H1 (cell line): ENCODE data around the gene DMRT1. TPM values are rescaled to one million over a fixed set of nuclear protein-coding genes. Genes with fewer than 3 reads are reported as not detected.

ENCODE experiments used
- CTCF ChIA-PET: fragments of 300-600 bp; sonication (Branson Sonifier 250); formaldehyde crosslinking; loops from one replicate; lab custom pipeline; 2021; ENCODE audit not compliant: partially characterized antibody; lab: Charles Lee
- POLR2A ChIA-PET: fragments of 300-600 bp; sonication (Branson Sonifier 250); formaldehyde crosslinking; loops from one replicate; lab custom pipeline; 2021; ENCODE audit warnings: inconsistent platforms; ENCODE audit not compliant: partially characterized antibody; lab: Charles Lee
- DNase-seq, 2 experiments: peaks; one replicate each; pipeline versions ENCODE4 v3.0.0 to v3.0.0-alpha.2; 2010 to 2022; ENCODE audit warnings: low spot score in 2 of 2, low read depth in 1 of 2, mixed read lengths in 1 of 2
- FAIRE-seq: peaks from 2 replicates; lab custom pipeline; 2011; peaks lifted over from hg19 to GRCh38; lab: Jason Lieb, UNC
- H2AFZ ChIP-seq: 2 replicates; pipeline ENCODE4 v1.8.1; 2012; ENCODE audit warnings: low read length, inconsistent platforms
- H2AK5ac ChIP-seq: 2 replicates; pipeline ENCODE4 v1.6.1; 2013; ENCODE audit warnings: low read depth, low read length
- H2BK120ac ChIP-seq: replicated peaks from 2 replicates; pipeline ENCODE3; 2013; ENCODE audit warnings: low read depth, low read length, inconsistent platforms
- H2BK12ac ChIP-seq: 2 replicates; pipeline ENCODE4 v1.6.1; 2013; ENCODE audit warnings: low read depth, low read length
- H2BK15ac ChIP-seq: 2 replicates; pipeline ENCODE4 v1.6.1; 2013; ENCODE audit warnings: low read length
- H2BK20ac ChIP-seq: 2 replicates; pipeline ENCODE4 v1.6.1; 2013; ENCODE audit warnings: low read length
- H2BK5ac ChIP-seq: 2 replicates; pipeline ENCODE4 v1.6.1; 2013; ENCODE audit warnings: low read depth, low read length
- H3K14ac ChIP-seq: 2 replicates; pipeline ENCODE4 v1.6.1; 2013; ENCODE audit warnings: inconsistent platforms; ENCODE audit not compliant: insufficient read length
- H3K18ac ChIP-seq: 2 replicates; pipeline ENCODE4 v1.6.1; 2013; ENCODE audit warnings: low read length; ENCODE audit errors: extremely low read depth
- H3K23ac ChIP-seq: 2 replicates; pipeline ENCODE4 v1.6.1; 2013; ENCODE audit warnings: inconsistent platforms; ENCODE audit not compliant: insufficient read length
- H3K23me2 ChIP-seq: 2 replicates; pipeline ENCODE4 v1.6.1; 2013; ENCODE audit warnings: low read depth, low read length
- H3K27ac ChIP-seq: 2 replicates; pipeline ENCODE4 v1.6.1; 2011; ENCODE audit warnings: low read depth, low read length, inconsistent platforms
- H3K27me3 ChIP-seq, 4 experiments: replicated peaks in 1 of 4; 1 replicate in 1 of 4; 2 replicates in 3 of 4; pipeline versions ENCODE4 v1.6.1 to v1.8.1; 2011 to 2013; ENCODE audit warnings: low read length in 3 of 4, mild to moderate bottlenecking in 3 of 4, inconsistent platforms in 2 of 4, mixed read lengths in 2 of 4, moderate library complexity in 1 of 4; ENCODE audit not compliant: control insufficient read depth in 3 of 4, insufficient read depth in 3 of 4; ENCODE audit errors: extremely low read depth in 1 of 4
- H3K36me3 ChIP-seq, 4 experiments: 2 replicates each; pipeline versions ENCODE4 v1.6.1 to v1.8.1; 2011 to 2013; ENCODE audit warnings: mild to moderate bottlenecking in 4 of 4, low read length in 3 of 4, moderate library complexity in 2 of 4, control low read depth in 1 of 4, inconsistent platforms in 1 of 4; ENCODE audit not compliant: insufficient read depth in 4 of 4, control insufficient read depth in 2 of 4
- H3K4ac ChIP-seq: replicated peaks from 2 replicates; pipeline ENCODE3; 2013; ENCODE audit warnings: low read length, low read depth, mixed read lengths, inconsistent platforms; ENCODE audit not compliant: insufficient read length
- H3K4me1 ChIP-seq, 4 experiments: replicated peaks in 1 of 4; 1 replicate in 1 of 4; 2 replicates in 3 of 4; pipeline versions ENCODE4 v1.6.1 to v1.8.1; 2011 to 2013; ENCODE audit warnings: low read length in 3 of 4, inconsistent platforms in 2 of 4, mixed read lengths in 1 of 4; ENCODE audit not compliant: insufficient read depth in 4 of 4, control insufficient read depth in 3 of 4
- H3K4me2 ChIP-seq, 2 experiments: 2 replicates each; pipeline versions ENCODE4 v1.6.1 to v1.8.1; 2011 to 2013; ENCODE audit warnings: low read depth in 2 of 2, low read length in 2 of 2, control low read depth in 1 of 2, inconsistent platforms in 1 of 2, mild to moderate bottlenecking in 1 of 2; ENCODE audit not compliant: insufficient read depth in 1 of 2
- H3K4me3 ChIP-seq, 4 experiments: fragments of 200-600, 300-600 bp in 1 of 4; sonication (generic), shearing (Covaris generic), sonication (Bioruptor Twin) in 1 of 4; 2 replicates each; pipeline versions ENCODE4 v1.5.1 to v1.8.1; 2011 to 2016; ENCODE audit warnings: low read length in 4 of 4, low read depth in 3 of 4, control low read depth in 2 of 4, inconsistent platforms in 2 of 4, mild to moderate bottlenecking in 2 of 4, mixed read lengths in 1 of 4, moderate library complexity in 1 of 4; ENCODE audit not compliant: insufficient read depth in 2 of 4; ENCODE audit errors: extremely low read depth in 1 of 4
- H3K56ac ChIP-seq: replicated peaks from 2 replicates; pipeline ENCODE3; 2013; ENCODE audit warnings: low read depth, mild to moderate bottlenecking, mixed read lengths, low read length, inconsistent platforms; ENCODE audit not compliant: insufficient read length
- H3K79me1 ChIP-seq: 2 replicates; pipeline ENCODE4 v1.6.1; 2013; ENCODE audit warnings: low read depth, low read length, control low read depth
- H3K79me2 ChIP-seq, 2 experiments: 2 replicates each; pipeline versions ENCODE4 v1.6.1 to v1.8.1; 2012 to 2013; ENCODE audit warnings: low read length in 2 of 2, mild to moderate bottlenecking in 2 of 2, inconsistent platforms in 1 of 2; ENCODE audit not compliant: insufficient read depth in 2 of 2, control insufficient read depth in 1 of 2
- H3K9ac ChIP-seq, 4 experiments: replicated peaks in 1 of 4; 1 replicate in 1 of 4; 2 replicates in 3 of 4; pipeline versions ENCODE4 v1.6.1 to v1.8.1; 2011 to 2013; ENCODE audit warnings: low read depth in 3 of 4, low read length in 3 of 4, control low read depth in 2 of 4, mild to moderate bottlenecking in 2 of 4, moderate library complexity in 2 of 4, inconsistent platforms in 1 of 4; ENCODE audit errors: extremely low read depth in 1 of 4
- H3K9me3 ChIP-seq, 2 experiments: 2 replicates each; pipeline versions ENCODE4 v1.6.1 to v1.8.1; 2012 to 2013; ENCODE audit warnings: mild to moderate bottlenecking in 2 of 2, moderate library complexity in 2 of 2, control low read depth in 1 of 2, inconsistent platforms in 1 of 2, low read depth in 1 of 2, low read length in 1 of 2, mixed read lengths in 1 of 2; ENCODE audit not compliant: insufficient read depth in 2 of 2
- H4K20me1 ChIP-seq, 2 experiments: replicated peaks in 1 of 2; 2 replicates each; pipeline versions ENCODE3 to v1.8.1; 2011 to 2013; ENCODE audit warnings: inconsistent platforms in 2 of 2, low read length in 2 of 2, mild to moderate bottlenecking in 1 of 2; ENCODE audit not compliant: insufficient read depth in 2 of 2, control insufficient read depth in 1 of 2
- H4K5ac ChIP-seq: 2 replicates; pipeline ENCODE4 v1.6.1; 2013; ENCODE audit warnings: low read length, low read depth, mixed read lengths, inconsistent platforms; ENCODE audit not compliant: insufficient read length
- H4K8ac ChIP-seq: 2 replicates; pipeline ENCODE4 v1.8.0; 2013; ENCODE audit warnings: mild to moderate bottlenecking, moderate library complexity, low read length, inconsistent platforms; ENCODE audit not compliant: insufficient read depth; ENCODE audit errors: extremely low read depth
- H4K91ac ChIP-seq: replicated peaks from 2 replicates; pipeline ENCODE3; 2013; ENCODE audit warnings: low read length, mixed read lengths, inconsistent platforms; ENCODE audit not compliant: insufficient read length
- SRF ChIP-seq: IDR thresholded peaks from 2 replicates; pipeline ENCODE4 v1.6.1; 2011; ENCODE audit warnings: mild to moderate bottlenecking, low read depth, low read length, moderate library complexity
- TAF1 ChIP-seq: IDR thresholded peaks from 2 replicates; pipeline ENCODE4 v1.6.1; 2011; ENCODE audit warnings: mild to moderate bottlenecking, low read depth, low read length
- WGBS, 2 experiments: shearing (Covaris generic) in 1 of 2; methylation state at CpG; one replicate each; pipeline versions ENCODE4 v1.1.6 to v1.1.7; 2013 to 2015; ENCODE audit warnings: low lambda C conversion rate in 2 of 2, mixed read lengths in 2 of 2, inconsistent platforms in 1 of 2, low coverage in 1 of 2, missing lambda C conversion rate in 1 of 2; ENCODE audit not compliant: insufficient replicate concordance in 2 of 2, insufficient coverage in 1 of 2, insufficient read length in 1 of 2; ENCODE audit errors: extremely low coverage in 1 of 2, missing lambda C conversion rate in 1 of 2; 5-methylcytosine and 5-hydroxymethylcytosine counted together
- polyA plus RNA-seq, 7 experiments: library from polyadenylated mRNA; depleted of rRNA in 3 of 7; stranded (reverse) in 5 of 7; unstranded in 2 of 7; fragments of >200 nt in 5 of 7; fragments of 200-250 nt in 2 of 7; gene quantifications; 1 replicate in 5 of 7; 2 replicates in 1 of 7; 4 replicates in 1 of 7; pipeline versions ENCODE4 v1.2.1 to v1.2.3, GENCODE V29; 2011 to 2013; ENCODE audit warnings: missing spikeins in 2 of 7, mixed read lengths in 2 of 7
- total RNA-seq: library from RNA; stranded (reverse); fragmentation: NEBNext Ultra II Directional; extraction: Animal tissue kit (Norgen Biotek cat#: 25700); gene quantifications from 2 replicates; pipeline ENCODE4 v1.2.1, GENCODE V29; 2021

Gene DMRT1
- total and polyA plus RNA-seq, 2 of the 8 experiments (the other 6 are each of a cell fraction or from before 2014, with no cell fraction given), result 0.15 TPM; not detected in 1

GRCh38 chr9:965497-965896 lies 124.0 kb downstream of the DMRT1 start:
- Histone ChIP-seq H2BK120ac (no peak overlapping the region), H3K4me3 (no peak overlapping the region), H4K5ac (no peak overlapping the region), H2AK5ac (no peak overlapping the region), H3K9me3 (no peaks in the 10 kb centered on the region), H3K4me2 (no peak overlapping the region), H3K27me3 (peaks cover 13 to 34% (median 26%) of the 10 kb centered on the region in 4 experiments; a peak in 6 of 7 replicates), H2BK20ac (no peak overlapping the region), H3K4ac (no peak overlapping the region), H3K56ac (no peak overlapping the region), H3K27ac (no peak overlapping the region), H3K9ac (no peak overlapping the region), H2BK5ac (no peak overlapping the region), H3K23me2 (no peaks in the 10 kb centered on the region), H2AFZ (no peak overlapping the region), H3K79me1 (no peaks in the 10 kb centered on the region), H3K36me3 (no peaks in the 10 kb centered on the region), H2BK12ac (no peak overlapping the region), H3K14ac (no peak overlapping the region), H3K79me2 (no peaks in the 10 kb centered on the region), H4K91ac (no peak overlapping the region), H4K8ac (no peak overlapping the region; the same call in 1 of the 2 replicates), H2BK15ac (no peak overlapping the region), H3K18ac (no peak overlapping the region), H3K4me1 (peaks cover 0 to 6% (median 4%) of the 10 kb centered on the region in 4 experiments; a peak in 5 of 7 replicates), H3K23ac (no peak overlapping the region), H4K20me1 (peaks cover 0 to 5% of the 10 kb centered on the region in 2 experiments)
- DNase-seq, result no peak
- 71% methylated on average over 4 of the region's 4 CpGs; no CpG with 5 or more reads in 1 of the 2 experiments for WGBS, 2 experiments
- ChIA-PET POLR2A (no interaction called here), CTCF (interaction anchor here (0.8 to 3.1 kb wide), 8 partner anchors 11 to 75 kb away, joined by 3 to 12 read pairs (median 4); partner anchors contain the start of gene DMRT3)
- TF ChIP-seq SRF (no peak), TAF1 (no peak)
- no peak for FAIRE-seq
